Measurements from ENCODE around the gene NABP2. TPM values are rescaled to one million over a fixed set of nuclear protein-coding genes. Genes with fewer than 3 reads are reported as not detected.

Gene NABP2
- total RNA-seq, 1 donor from 2014 or later = 40.0 TPM

DNA sequence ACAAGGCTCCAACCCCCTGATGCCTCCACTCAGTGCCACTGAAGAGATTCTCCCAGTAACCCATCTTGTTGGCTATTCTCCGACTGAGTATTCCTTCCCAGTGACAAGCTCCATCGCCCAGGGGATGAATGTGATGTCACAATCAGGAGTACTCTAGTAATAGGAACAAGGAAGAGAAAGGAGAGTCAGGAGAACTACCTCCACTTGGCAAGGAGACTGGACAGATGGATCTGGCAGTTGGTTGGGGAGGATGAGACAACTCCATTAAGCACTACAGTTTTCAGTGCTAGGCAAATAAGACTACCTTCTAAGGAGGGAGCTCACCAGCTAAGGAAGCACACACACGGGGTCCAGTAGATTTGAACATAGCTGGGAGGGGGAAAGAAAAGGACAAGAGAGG, 7.7 kb upstream of the NABP2 start:
- Mint-ChIP-seq H3K9me3 (no peaks in the 10 kb centered on the region), H3K4me1 (ENCODE audit: unreplicated experiment) (peaks cover 7% of the 10 kb centered on the region), H3K27me3 (no peaks in the 10 kb centered on the region), H3K36me3 (peaks cover 22% of the 10 kb centered on the region), H3K4me3 (peak overlapping the region; percentile 34), H3K27ac (no peak overlapping the region)
- TF ChIP-seq, protein P1, sequence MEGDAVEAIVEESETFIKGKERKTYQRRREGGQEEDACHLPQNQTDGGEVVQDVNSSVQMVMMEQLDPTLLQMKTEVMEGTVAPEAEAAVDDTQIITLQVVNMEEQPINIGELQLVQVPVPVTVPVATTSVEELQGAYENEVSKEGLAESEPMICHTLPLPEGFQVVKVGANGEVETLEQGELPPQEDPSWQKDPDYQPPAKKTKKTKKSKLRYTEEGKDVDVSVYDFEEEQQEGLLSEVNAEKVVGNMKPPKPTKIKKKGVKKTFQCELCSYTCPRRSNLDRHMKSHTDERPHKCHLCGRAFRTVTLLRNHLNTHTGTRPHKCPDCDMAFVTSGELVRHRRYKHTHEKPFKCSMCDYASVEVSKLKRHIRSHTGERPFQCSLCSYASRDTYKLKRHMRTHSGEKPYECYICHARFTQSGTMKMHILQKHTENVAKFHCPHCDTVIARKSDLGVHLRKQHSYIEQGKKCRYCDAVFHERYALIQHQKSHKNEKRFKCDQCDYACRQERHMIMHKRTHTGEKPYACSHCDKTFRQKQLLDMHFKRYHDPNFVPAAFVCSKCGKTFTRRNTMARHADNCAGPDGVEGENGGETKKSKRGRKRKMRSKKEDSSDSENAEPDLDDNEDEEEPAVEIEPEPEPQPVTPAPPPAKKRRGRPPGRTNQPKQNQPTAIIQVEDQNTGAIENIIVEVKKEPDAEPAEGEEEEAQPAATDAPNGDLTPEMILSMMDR (conservative IDR thresholded peaks at IDR 0.05) = no peak
- no peak for DNase-seq (ENCODE audit: extremely low spot score, unreplicated experiment)

DNA sequence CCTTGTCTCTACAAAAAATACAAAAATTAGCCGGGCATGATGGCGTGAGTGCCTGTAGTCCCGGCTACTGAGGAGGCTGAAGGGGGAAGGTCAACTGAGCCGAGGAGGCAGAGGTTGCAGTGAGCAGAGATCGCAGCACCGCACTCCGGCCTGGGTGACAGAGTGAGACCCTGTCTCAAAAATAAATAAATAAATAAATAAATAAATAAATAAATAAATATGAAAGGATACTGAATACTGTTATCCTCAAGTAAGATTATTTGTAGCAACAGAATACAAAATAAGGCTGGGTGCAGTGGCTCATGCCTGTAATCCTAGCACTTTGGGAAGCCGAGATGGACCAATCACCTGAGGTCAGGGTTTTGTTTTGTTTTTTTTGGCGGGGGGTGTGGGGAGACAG, 4.3 kb upstream of the NABP2 start:
- peak overlapping the region; percentile 34 for H3K4me3 Mint-ChIP-seq
- H3K4me1 Mint-ChIP-seq (ENCODE audit: unreplicated experiment) = peaks cover 28% of the 10 kb centered on the region
- DNase-seq (ENCODE audit: extremely low spot score, unreplicated experiment) = no peak
- H3K27ac Mint-ChIP-seq = no peak overlapping the region
- no peaks in the 10 kb centered on the region for H3K9me3 Mint-ChIP-seq
- peaks cover 9% of the 10 kb centered on the region for H3K36me3 Mint-ChIP-seq
- H3K27me3 Mint-ChIP-seq = no peaks in the 10 kb centered on the region
- TF ChIP-seq, protein P1 (conservative IDR thresholded peaks at IDR 0.05) = no peak

DNA sequence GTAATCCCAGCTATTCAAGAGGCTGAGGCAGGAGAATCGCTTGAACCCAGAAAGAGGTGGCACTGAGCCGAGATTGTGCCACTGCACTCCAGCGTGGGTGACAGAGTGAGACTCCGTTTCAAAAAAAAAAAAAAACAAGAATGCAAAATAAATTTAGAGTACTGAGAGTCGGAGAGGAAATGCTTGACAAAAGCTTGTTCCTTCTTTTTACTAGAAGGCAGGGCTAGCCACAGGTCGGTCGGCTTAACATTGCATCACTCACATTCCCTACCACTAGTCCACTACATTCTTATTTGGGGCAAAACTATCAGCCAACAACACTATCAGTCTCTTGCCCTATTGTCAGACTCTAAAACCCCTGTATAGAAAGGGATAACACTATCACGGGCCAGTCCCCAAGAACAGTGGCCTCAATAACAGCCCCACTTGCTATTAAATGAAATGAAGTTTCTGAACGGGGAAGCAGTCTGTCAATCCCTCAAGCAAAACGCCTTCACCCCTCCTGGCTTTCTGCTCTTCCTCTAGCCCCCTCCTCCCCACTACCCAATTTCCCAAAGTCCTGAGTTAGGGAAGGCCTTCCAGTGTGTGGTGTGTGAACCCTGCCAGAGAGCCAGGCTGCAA, 3.4 kb upstream of the NABP2 start:
- DNase-seq (ENCODE audit: extremely low spot score, unreplicated experiment) = no peak
- Mint-ChIP-seq H3K27me3 (no peaks in the 10 kb centered on the region), H3K36me3 (peaks cover 4% of the 10 kb centered on the region), H3K4me1 (ENCODE audit: unreplicated experiment) (peaks cover 36% of the 10 kb centered on the region), H3K4me3 (peak overlapping the region; percentile 99), H3K27ac (peak overlapping the region; percentile 99), H3K9me3 (no peaks in the 10 kb centered on the region)
- TF ChIP-seq, protein P1 (conservative IDR thresholded peaks at IDR 0.05) = no peak

DNA sequence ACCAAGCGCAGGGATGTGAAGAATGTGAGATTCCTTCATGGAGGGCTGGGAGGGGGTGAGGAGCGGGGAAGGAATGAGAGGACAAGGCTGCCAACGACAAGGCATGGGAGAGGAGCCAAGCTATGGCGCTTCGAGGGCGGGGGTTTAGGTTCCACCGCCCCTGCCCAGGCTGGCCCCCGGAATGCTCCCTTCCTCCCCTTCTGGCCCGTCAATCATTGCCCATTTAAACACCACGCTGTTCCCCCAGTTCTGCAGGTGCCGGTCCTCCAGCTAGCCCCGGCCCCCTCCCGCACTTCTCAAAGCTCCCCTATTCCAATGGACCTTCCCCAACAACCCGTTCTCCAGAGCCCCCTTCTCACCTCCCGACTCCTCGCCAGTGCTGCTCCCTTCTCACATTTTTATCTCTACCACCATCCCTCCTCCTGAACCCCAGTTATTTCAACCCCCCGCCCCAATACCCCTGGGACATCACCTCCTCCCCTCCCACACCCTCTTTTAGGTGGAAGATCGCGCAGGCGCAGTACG, 2.8 kb upstream of the NABP2 start:
- Mint-ChIP-seq H3K4me1 (ENCODE audit: unreplicated experiment) (peaks cover 36% of the 10 kb centered on the region), H3K27me3 (no peaks in the 10 kb centered on the region), H3K9me3 (no peaks in the 10 kb centered on the region), H3K4me3 (peak overlapping the region; percentile 99), H3K36me3 (peaks cover 4% of the 10 kb centered on the region), H3K27ac (peak overlapping the region; percentile 99)
- TF ChIP-seq, protein P1 (conservative IDR thresholded peaks at IDR 0.05) = no peak
- no peak for DNase-seq (ENCODE audit: extremely low spot score, unreplicated experiment)

DNA sequence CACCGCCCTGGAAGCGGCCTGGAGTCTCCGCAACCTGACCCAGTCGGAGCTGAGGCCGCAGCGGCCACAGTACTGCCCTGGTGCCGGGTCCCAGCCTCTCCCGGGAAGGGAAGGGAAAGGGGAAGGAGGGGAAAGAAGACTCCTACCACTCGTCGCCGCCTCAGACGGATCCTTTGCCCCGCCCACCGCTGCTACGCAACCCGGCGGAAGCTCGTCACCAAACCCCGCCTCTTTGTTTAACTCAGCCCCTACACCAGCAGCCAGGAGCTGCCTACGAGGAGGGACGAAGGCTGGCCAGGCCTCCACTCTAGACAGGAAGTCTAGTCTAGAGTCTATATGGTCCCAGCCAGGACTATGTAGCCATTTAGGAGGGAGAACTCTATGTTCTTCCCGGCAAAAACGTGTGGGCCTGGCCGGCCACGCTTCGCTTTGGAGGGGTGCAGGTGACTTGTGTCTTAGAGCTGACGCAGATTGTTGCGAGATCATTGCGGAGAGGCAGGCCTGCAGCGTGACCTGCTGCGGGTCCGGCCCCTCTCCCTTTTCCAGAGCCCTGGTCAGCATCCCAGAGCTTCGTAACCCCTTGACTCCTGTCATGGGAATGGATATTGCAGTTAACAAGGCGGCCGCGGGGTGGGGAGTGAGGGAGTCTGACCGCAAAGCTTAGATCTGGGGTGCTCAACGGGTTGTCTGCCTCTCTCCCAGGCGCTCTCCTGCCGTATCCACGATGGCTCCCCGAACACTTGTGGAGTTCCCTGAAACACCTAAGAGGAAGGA, 2.2 kb upstream of the NABP2 start, which contains the start of gene RNF41:
TSS of gene RNF41 (minus strand) at position 166 of the 774 bp plus-strand sequence. CDS start 7,875 bp downstream, outside the sequence.
- peak; percentile 95 for DNase-seq (ENCODE audit: extremely low spot score, unreplicated experiment)
- no peaks in the 10 kb centered on the region for H3K9me3 Mint-ChIP-seq
- peak within 1 kb of the TSS; percentile 99 for H3K4me3 Mint-ChIP-seq
- H3K36me3 Mint-ChIP-seq = no peaks in the 10 kb centered on the region
- TF ChIP-seq, protein P1 (conservative IDR thresholded peaks at IDR 0.05) = peak; percentile 33
- H3K27ac Mint-ChIP-seq = peak within 1 kb of the TSS; percentile 99
- peaks cover 36% of the 10 kb centered on the region for H3K4me1 Mint-ChIP-seq (ENCODE audit: unreplicated experiment)
- H3K27me3 Mint-ChIP-seq = no peaks in the 10 kb centered on the region

Data from type B pancreatic cell (in vitro differentiated cells).